Transverse colon (tissue), 4 donors: ENCODE data around the gene SAMD1. TPM values are rescaled to one million over a fixed set of nuclear protein-coding genes. Genes with fewer than 3 reads are reported as not detected.
A peak's percentile ranks its signal among the peaks of the same experiment; 100 is the strongest.

Experiments used
- DNase-seq: peaks from one replicate; pipeline ENCODE4 v3.0.0-alpha.2; 2019
- H3K27ac ChIP-seq, 4 donors: fragments of 200-600 bp; sonication (generic); 2 replicates each; pipeline ENCODE4 v1.5.1; 2016 to 2018; ENCODE audit warnings: inconsistent platforms in 4 of 4
- H3K27me3 ChIP-seq: fragments of 200-600 bp; sonication (generic); 2 replicates; pipeline ENCODE4 v1.5.1; 2017; ENCODE audit warnings: inconsistent platforms
- H3K36me3 ChIP-seq, 4 donors: fragments of 200-600 bp; sonication (generic); 2 replicates each; pipeline ENCODE4 v1.5.1; 2017 to 2019; ENCODE audit warnings: inconsistent platforms in 4 of 4
- H3K4me1 ChIP-seq, 4 donors: fragments of 200-600 bp; sonication (generic); 2 replicates each; pipeline ENCODE4 v1.5.1; 2017 to 2020; ENCODE audit warnings: inconsistent platforms in 4 of 4
- H3K4me3 ChIP-seq, 4 donors: fragments of 200-600 bp; sonication (generic); 1 replicate in 1 of 4; 2 replicates in 3 of 4; pipeline versions ENCODE4 v1.5.1 to v1.6.1; 2017 to 2019; ENCODE audit warnings: inconsistent platforms in 4 of 4
- H3K9me3 ChIP-seq, 2 donors: fragments of 200-600 bp; sonication (generic); 2 replicates each; pipeline ENCODE4 v1.5.1; 2017 to 2019; ENCODE audit warnings: inconsistent platforms in 2 of 2
- EP300 ChIP-seq: sonication (generic); formaldehyde crosslinking; IDR thresholded peaks from one replicate; pipeline ENCODE4 v1.6.1; 2017; ENCODE audit warnings: antibody characterized with exemption, low read depth
- POLR2A ChIP-seq: fragments of 450-650 bp; IDR thresholded peaks from one replicate; pipeline ENCODE4 v1.6.1; 2016; ENCODE audit warnings: antibody characterized with exemption, mild to moderate bottlenecking, moderate library complexity
- POLR2AphosphoS5 ChIP-seq, 3 donors: sonication (generic); formaldehyde crosslinking; IDR thresholded peaks; one replicate each; pipeline ENCODE4 v1.6.1; 2016; ENCODE audit warnings: antibody characterized with exemption in 3 of 3
- WGBS, 2 donors: methylation state at CpG; one replicate each; pipeline ENCODE4 v1.1.5; 2018; ENCODE audit warnings: low coverage in 1 of 2; 5-methylcytosine and 5-hydroxymethylcytosine counted together
- in situ Hi-C, 4 donors: fragments of 200-750 bp; cut with MboI; loops; one replicate each; pipeline versions ENCODE4 v1.15.0 to v1.15.1; 2017; ENCODE audit warnings: low sequenced_read_pairs in 3 of 4, low pct_ligation_motif_present in 1 of 4, low pct_unique_long_range_greater_than_20kb in 1 of 4
- intact Hi-C: fragments of 100-400 bp; cut with DNase I; formaldehyde crosslinking; loops from one replicate; pipeline ENCODE4 v1.15.1; 2023; ENCODE audit warnings: low total_unique reads
- total RNA-seq, 4 donors: library from RNA; depleted of rRNA; stranded (reverse); fragments of >200 nt; gene quantifications; one replicate each; pipeline ENCODE4 v1.1.0, GENCODE V29; 2016
- TF ChIP-seq, protein P1 (sequence below), 5 experiments: fragments of 200-600 bp in 3 of 5; fragments of 450-650 bp in 2 of 5; sonication (generic) in 3 of 5; IDR thresholded peaks; 1 replicate in 2 of 5; 2 replicates in 3 of 5; pipeline ENCODE4 v1.5.1; 2016 to 2017; ENCODE audit warnings: antibody characterized with exemption in 5 of 5, inconsistent platforms in 3 of 5, mild to moderate bottlenecking in 2 of 5, moderate library complexity in 1 of 5

SAMD1 gene
- total RNA-seq, 4 donors from 2014 or later, result 7.6 to 37.5 (median 36.8) TPM

DNA sequence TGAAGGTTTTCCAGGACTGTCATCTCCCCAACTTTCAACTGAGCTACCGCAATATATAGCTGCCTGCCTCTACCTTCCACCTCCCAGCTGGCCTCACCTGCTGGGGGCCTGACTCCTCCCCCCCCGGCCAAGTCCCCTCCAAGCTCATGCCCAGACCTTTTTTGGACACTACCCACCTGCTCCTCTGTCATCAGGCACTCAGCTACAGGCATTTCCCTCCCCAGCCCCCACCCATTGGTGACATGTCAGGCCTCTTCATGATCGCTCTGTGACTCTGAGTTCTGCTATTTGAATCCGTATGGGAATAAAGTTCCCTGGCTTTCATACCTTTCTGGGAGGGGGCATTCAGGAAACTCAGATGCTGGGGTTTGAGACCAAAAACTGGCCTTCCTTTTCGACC lies 25.2 kb upstream of the SAMD1 start:
- TF ChIP-seq POLR2AphosphoS5 (IDR thresholded peaks at IDR 0.05) (no peak), EP300 (no peak), POLR2A (no peak)
- TF ChIP-seq, protein P1, sequence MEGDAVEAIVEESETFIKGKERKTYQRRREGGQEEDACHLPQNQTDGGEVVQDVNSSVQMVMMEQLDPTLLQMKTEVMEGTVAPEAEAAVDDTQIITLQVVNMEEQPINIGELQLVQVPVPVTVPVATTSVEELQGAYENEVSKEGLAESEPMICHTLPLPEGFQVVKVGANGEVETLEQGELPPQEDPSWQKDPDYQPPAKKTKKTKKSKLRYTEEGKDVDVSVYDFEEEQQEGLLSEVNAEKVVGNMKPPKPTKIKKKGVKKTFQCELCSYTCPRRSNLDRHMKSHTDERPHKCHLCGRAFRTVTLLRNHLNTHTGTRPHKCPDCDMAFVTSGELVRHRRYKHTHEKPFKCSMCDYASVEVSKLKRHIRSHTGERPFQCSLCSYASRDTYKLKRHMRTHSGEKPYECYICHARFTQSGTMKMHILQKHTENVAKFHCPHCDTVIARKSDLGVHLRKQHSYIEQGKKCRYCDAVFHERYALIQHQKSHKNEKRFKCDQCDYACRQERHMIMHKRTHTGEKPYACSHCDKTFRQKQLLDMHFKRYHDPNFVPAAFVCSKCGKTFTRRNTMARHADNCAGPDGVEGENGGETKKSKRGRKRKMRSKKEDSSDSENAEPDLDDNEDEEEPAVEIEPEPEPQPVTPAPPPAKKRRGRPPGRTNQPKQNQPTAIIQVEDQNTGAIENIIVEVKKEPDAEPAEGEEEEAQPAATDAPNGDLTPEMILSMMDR (IDR thresholded peaks at IDR 0.05), result no peak
- Histone ChIP-seq H3K9me3 (no peaks in the 10 kb centered on the region), H3K4me3 (peak overlapping the region in 1 of 4 donors; percentile 95), H3K4me1 (peaks cover 28 to 76% (median 54%) of the 10 kb centered on the region in 4 donors), H3K27me3 (no peaks in the 10 kb centered on the region), H3K36me3 (no peaks in the 10 kb centered on the region), H3K27ac (peak overlapping the region in 3 of 4 donors; percentile 85 to 100 (median 94))
- no peak for DNase-seq
- WGBS, 2 donors, result 73 to 78% methylated on average over 5 of the region's 5 CpGs
- in situ Hi-C loops (no loop called here), intact Hi-C loops (no loop called here)

DNA sequence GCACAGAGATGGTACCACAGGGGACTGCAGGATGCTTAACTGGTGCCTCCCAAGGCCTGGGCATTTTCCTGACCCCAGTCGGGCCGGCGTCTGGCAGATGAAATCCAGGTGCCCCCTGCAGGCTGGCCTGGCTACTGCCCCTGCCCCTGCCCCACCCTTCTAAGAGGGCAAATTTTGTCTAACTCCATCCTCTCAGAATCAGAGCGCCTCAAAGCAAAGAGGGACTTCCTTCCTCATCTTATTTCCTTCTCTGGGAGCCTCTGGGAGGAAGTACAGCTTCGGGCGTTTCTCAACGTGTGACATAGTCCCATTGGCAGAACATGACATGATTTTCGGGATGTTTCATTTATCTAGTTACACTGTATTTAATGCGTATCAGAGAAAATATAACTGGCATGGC lies 24.3 kb upstream of the SAMD1 start:
- peak; percentile 71 for DNase-seq
- H3K27me3 ChIP-seq, result no peaks in the 10 kb centered on the region
- no peaks in the 10 kb centered on the region for H3K36me3 ChIP-seq
- no peak overlapping the region for H3K4me3 ChIP-seq
- H3K27ac ChIP-seq, result peak overlapping the region; percentile 30 to 100 (median 78)
- H3K9me3 ChIP-seq, result no peaks in the 10 kb centered on the region
- intact Hi-C loops, result no loop called here
- in situ Hi-C loops, result no loop called here
- H3K4me1 ChIP-seq, result peaks cover 28 to 73% (median 54%) of the 10 kb centered on the region in 4 donors
- 34 to 35% methylated on average over 4 to 9 of the region's 9 CpGs for WGBS, 2 donors
- TF ChIP-seq, protein P1 (IDR thresholded peaks at IDR 0.05), result peak; percentile 59 to 67 (median 63)
- no peak for TF ChIP-seq POLR2AphosphoS5 (IDR thresholded peaks at IDR 0.05)

DNA sequence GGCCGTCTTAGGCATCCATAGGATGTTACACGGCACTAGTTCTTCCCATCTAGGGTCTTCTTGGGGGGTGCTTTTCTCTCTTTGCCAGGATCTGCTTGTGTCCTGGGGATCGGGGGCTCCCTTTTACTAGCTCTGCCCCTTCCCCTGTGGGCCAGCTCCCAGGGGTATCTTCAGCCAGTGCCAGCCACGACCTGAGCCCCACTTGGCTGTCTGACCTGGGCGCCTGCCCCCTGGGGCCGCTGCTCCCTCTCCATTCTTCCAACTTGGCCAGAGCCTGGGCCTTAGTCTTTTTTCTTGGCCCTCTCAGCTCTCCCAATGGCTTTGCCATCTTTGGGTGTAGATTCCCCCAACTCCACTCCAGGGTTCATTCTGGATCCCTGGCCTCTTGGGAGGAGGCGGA lies 23.9 kb upstream of the SAMD1 start:
- WGBS, 2 donors, result 88% methylated on average over 7 of the region's 7 CpGs; no CpG with 5 or more reads in 1 of the 2 donors
- Histone ChIP-seq H3K4me1 (peaks cover 28 to 69% (median 50%) of the 10 kb centered on the region in 4 donors), H3K27me3 (no peaks in the 10 kb centered on the region), H3K4me3 (no peak overlapping the region), H3K27ac (peak overlapping the region; percentile 30 to 100 (median 78)), H3K36me3 (no peaks in the 10 kb centered on the region), H3K9me3 (no peaks in the 10 kb centered on the region)
- no peak for DNase-seq
- no peak for TF ChIP-seq POLR2AphosphoS5 (IDR thresholded peaks at IDR 0.05)
- no peak for TF ChIP-seq POLR2A
- TF ChIP-seq EP300, result no peak
- TF ChIP-seq, protein P1 (IDR thresholded peaks at IDR 0.05), result no peak
- intact Hi-C loops, result no loop called here
- in situ Hi-C loops, result no loop called here

DNA sequence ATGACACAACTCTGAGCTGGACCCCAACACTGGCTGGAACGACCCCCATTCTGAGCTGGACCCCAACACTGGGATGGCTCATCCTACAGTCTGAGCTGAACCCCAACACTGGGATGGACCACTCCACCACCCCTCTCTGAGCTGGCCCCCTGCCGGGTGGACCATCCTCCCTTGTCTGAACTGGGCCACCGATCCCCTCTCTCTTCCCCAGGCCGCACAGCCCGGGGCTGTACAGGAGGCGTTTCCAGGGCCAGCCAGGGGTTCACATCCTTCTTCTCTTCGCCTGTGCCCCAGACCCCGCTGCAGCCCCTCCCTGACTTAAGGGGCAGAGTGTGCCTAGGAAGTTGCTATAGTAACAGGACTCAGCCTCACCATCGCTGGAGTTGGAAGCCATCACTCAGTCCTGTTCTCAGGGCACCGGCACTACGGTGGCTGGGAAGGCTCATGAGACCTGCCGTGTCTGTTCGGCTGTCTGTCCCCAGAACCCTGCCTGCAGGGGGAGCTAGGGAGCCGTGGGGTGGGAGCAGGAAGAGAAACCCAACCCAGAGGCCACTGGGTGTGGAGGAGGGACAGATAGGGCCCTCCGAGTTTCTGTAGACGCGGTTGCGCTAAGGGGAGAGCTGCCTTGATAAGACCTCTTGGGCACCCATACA lies 23.3 kb upstream of the SAMD1 start:
- TF ChIP-seq EP300 (no peak), POLR2A (no peak), POLR2AphosphoS5 (IDR thresholded peaks at IDR 0.05) (no peak)
- TF ChIP-seq, protein P1 (IDR thresholded peaks at IDR 0.05), result peak in 2 of 5 experiments; percentile 10 to 11
- 84% methylated on average over 18 of the region's 18 CpGs; no CpG with 5 or more reads in 1 of the 2 donors for WGBS, 2 donors
- no peaks in the 10 kb centered on the region for H3K9me3 ChIP-seq
- H3K4me3 ChIP-seq, result no peak overlapping the region
- H3K36me3 ChIP-seq, result no peaks in the 10 kb centered on the region
- intact Hi-C loops, result no loop called here
- peak; percentile 61 for DNase-seq
- H3K4me1 ChIP-seq, result peaks cover 28 to 63% (median 45%) of the 10 kb centered on the region in 4 donors
- in situ Hi-C loops, result no loop called here
- H3K27me3 ChIP-seq, result no peaks in the 10 kb centered on the region
- peak overlapping the region; percentile 73 to 100 (median 80) for H3K27ac ChIP-seq
